Fibroblast of lung (primary cell): Measurements from ENCODE around the gene OR1K1. TPM values are rescaled to one million over a fixed set of nuclear protein-coding genes. Genes with fewer than 3 reads are reported as not detected.

Source experiments
- DNase-seq, 2 donors: peaks; one replicate each; pipeline versions ENCODE4 v3.0.0 to v3.0.0-alpha.2; 2010; ENCODE audit warnings: low read depth in 2 of 2
- H2AFZ ChIP-seq: 2 replicates; pipeline ENCODE4 v1.5.1; 2012; ENCODE audit warnings: low read length, control low read depth, inconsistent platforms
- H3K27ac ChIP-seq: 2 replicates; pipeline ENCODE4 v1.5.1; 2011; ENCODE audit warnings: low read length, control low read depth; ENCODE audit not compliant: insufficient read depth
- H3K27me3 ChIP-seq: 2 replicates; pipeline ENCODE4 v1.5.1; 2011; ENCODE audit warnings: mild to moderate bottlenecking, low read length; ENCODE audit not compliant: control insufficient read depth, insufficient read depth
- H3K36me3 ChIP-seq: 2 replicates; pipeline ENCODE4 v1.5.1; 2011; ENCODE audit warnings: low read length; ENCODE audit not compliant: control insufficient read depth, insufficient read depth
- H3K4me1 ChIP-seq: 2 replicates; pipeline ENCODE4 v1.5.1; 2011; ENCODE audit warnings: low read length; ENCODE audit not compliant: control insufficient read depth, insufficient read depth; ENCODE audit errors: extremely low read depth
- H3K4me2 ChIP-seq: 2 replicates; pipeline ENCODE4 v1.5.1; 2011; ENCODE audit warnings: low read length, control low read depth; ENCODE audit not compliant: insufficient read depth; ENCODE audit errors: extremely low read depth
- H3K4me3 ChIP-seq, 4 experiments: fragments of 200-600 bp in 1 of 4; sonication (generic) in 1 of 4; replicated peaks in 1 of 4; 2 replicates each; pipeline ENCODE4 v1.5.1; 2011 to 2016; ENCODE audit warnings: low read length in 4 of 4, low read depth in 3 of 4, mild to moderate bottlenecking in 3 of 4, control low read depth in 2 of 4, inconsistent platforms in 1 of 4, mixed read lengths in 1 of 4; ENCODE audit not compliant: insufficient read depth in 1 of 4; ENCODE audit errors: control extremely low read depth in 1 of 4
- H3K79me2 ChIP-seq: 2 replicates; pipeline ENCODE4 v1.5.1; 2012; ENCODE audit warnings: mild to moderate bottlenecking, low read length, inconsistent platforms; ENCODE audit not compliant: control insufficient read depth, insufficient read depth
- H3K9ac ChIP-seq: 2 replicates; pipeline ENCODE4 v1.5.1; 2011; ENCODE audit warnings: mild to moderate bottlenecking, low read length, control low read depth; ENCODE audit not compliant: insufficient read depth
- H3K9me3 ChIP-seq: 2 replicates; pipeline ENCODE4 v1.5.1; 2012; ENCODE audit warnings: low read depth, low read length; ENCODE audit not compliant: control insufficient read depth, insufficient read depth
- H4K20me1 ChIP-seq: 2 replicates; pipeline ENCODE4 v1.5.1; 2011; ENCODE audit warnings: low read length; ENCODE audit not compliant: control insufficient read depth, insufficient read depth; ENCODE audit errors: extremely low read depth
- EZH2 ChIP-seq: IDR thresholded peaks from 2 replicates; pipeline ENCODE4 v1.5.1; 2012; ENCODE audit warnings: low read length, control low read depth, mild to moderate bottlenecking; ENCODE audit errors: missing control alignments
- polyA plus RNA-seq, 2 donors: library from polyadenylated mRNA; depleted of rRNA in 1 of 2; stranded (reverse) in 1 of 2; unstranded in 1 of 2; fragments of >200 nt; gene quantifications; 2 replicates each; pipeline ENCODE4 v1.2.1, GENCODE V29; 2011 to 2012; ENCODE audit warnings: missing spikeins in 1 of 2
- total RNA-seq: library from RNA; depleted of rRNA; stranded (reverse); fragments of >200 nt; gene quantifications from 2 replicates; pipeline ENCODE4 v1.2.1, GENCODE V29; 2014
- TF ChIP-seq, protein P1 (sequence below), 2 donors: IDR thresholded peaks in 1 of 2; conservative IDR thresholded peaks in 1 of 2; 1 replicate in 1 of 2; 2 replicates in 1 of 2; pipeline ENCODE4 v1.5.1; 2011 to 2012; ENCODE audit warnings: low read length in 2 of 2, control low read depth in 1 of 2, inconsistent platforms in 1 of 2, low read depth in 1 of 2, mild to moderate bottlenecking in 1 of 2

Gene OR1K1
- total and polyA plus RNA-seq, 2 donors (not counting 1 experiment from before 2014, with no cell fraction given), result not detected

DNA sequence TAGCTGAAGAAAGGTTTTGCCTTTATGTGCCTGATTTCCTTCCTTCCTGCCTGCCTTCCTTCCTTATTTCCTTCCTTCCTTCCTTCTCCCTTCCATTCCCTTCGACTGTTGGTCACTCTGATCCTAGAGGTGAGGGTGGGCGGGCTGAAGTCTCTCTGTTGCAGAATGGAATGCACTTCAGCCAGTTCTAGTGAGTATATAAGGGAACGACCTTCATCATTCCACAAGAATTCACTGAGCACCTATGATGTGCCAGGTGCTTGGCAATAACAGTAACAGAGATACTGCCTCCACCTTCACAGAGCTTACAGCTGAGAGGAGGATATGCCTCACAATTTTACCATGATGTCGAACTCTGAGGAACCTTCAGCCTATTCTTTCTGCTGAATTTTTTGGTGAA is 19.9 kb upstream of the OR1K1 start:
- no peak overlapping the region for H3K27ac ChIP-seq
- H3K27me3 ChIP-seq, result no peaks in the 10 kb centered on the region
- DNase-seq, result no peak
- no peak overlapping the region for H3K4me3 ChIP-seq
- H3K9ac ChIP-seq, result no peak overlapping the region
- no peaks in the 10 kb centered on the region for H4K20me1 ChIP-seq
- H3K9me3 ChIP-seq, result no peaks in the 10 kb centered on the region
- TF ChIP-seq, protein P1, sequence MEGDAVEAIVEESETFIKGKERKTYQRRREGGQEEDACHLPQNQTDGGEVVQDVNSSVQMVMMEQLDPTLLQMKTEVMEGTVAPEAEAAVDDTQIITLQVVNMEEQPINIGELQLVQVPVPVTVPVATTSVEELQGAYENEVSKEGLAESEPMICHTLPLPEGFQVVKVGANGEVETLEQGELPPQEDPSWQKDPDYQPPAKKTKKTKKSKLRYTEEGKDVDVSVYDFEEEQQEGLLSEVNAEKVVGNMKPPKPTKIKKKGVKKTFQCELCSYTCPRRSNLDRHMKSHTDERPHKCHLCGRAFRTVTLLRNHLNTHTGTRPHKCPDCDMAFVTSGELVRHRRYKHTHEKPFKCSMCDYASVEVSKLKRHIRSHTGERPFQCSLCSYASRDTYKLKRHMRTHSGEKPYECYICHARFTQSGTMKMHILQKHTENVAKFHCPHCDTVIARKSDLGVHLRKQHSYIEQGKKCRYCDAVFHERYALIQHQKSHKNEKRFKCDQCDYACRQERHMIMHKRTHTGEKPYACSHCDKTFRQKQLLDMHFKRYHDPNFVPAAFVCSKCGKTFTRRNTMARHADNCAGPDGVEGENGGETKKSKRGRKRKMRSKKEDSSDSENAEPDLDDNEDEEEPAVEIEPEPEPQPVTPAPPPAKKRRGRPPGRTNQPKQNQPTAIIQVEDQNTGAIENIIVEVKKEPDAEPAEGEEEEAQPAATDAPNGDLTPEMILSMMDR (conservative IDR thresholded peaks at IDR 0.05 in 1 of 2, IDR thresholded peaks at IDR 0.05 in 1 of 2; ENCODE audit: low read depth in 1 of 2, low read length in 2 of 2), result no peak
- TF ChIP-seq EZH2, result no peak
- no peaks in the 10 kb centered on the region for H3K36me3 ChIP-seq
- no peaks in the 10 kb centered on the region for H3K4me1 ChIP-seq
- H3K79me2 ChIP-seq, result no peaks in the 10 kb centered on the region
- no peak overlapping the region for H2AFZ ChIP-seq
- H3K4me2 ChIP-seq, result no peak overlapping the region

GRCh38 chr9:122781671-122782070 is 18.3 kb upstream of the OR1K1 start:
- no peaks in the 10 kb centered on the region for H3K27me3 ChIP-seq
- no peaks in the 10 kb centered on the region for H3K4me1 ChIP-seq
- no peak overlapping the region for H3K27ac ChIP-seq
- H3K4me2 ChIP-seq, result no peak overlapping the region
- no peak overlapping the region for H3K9ac ChIP-seq
- H4K20me1 ChIP-seq, result no peaks in the 10 kb centered on the region
- no peaks in the 10 kb centered on the region for H3K9me3 ChIP-seq
- H3K79me2 ChIP-seq, result no peaks in the 10 kb centered on the region
- no peak for DNase-seq
- TF ChIP-seq, protein P1 (conservative IDR thresholded peaks at IDR 0.05 in 1 of 2, IDR thresholded peaks at IDR 0.05 in 1 of 2; ENCODE audit: low read depth in 1 of 2, low read length in 2 of 2), result no peak
- no peak for TF ChIP-seq EZH2
- H3K4me3 ChIP-seq, result no peak overlapping the region
- no peaks in the 10 kb centered on the region for H3K36me3 ChIP-seq
- H2AFZ ChIP-seq, result no peak overlapping the region

GRCh38 chr9:122785269-122785668 is 14.7 kb upstream of the OR1K1 start:
- Histone ChIP-seq H2AFZ (no peak overlapping the region), H3K79me2 (no peaks in the 10 kb centered on the region), H3K9me3 (no peaks in the 10 kb centered on the region), H4K20me1 (no peaks in the 10 kb centered on the region), H3K9ac (no peak overlapping the region), H3K27ac (no peak overlapping the region), H3K4me3 (no peak overlapping the region), H3K27me3 (no peaks in the 10 kb centered on the region), H3K4me2 (no peak overlapping the region), H3K4me1 (no peaks in the 10 kb centered on the region), H3K36me3 (no peaks in the 10 kb centered on the region)
- TF ChIP-seq EZH2, result no peak
- TF ChIP-seq, protein P1 (conservative IDR thresholded peaks at IDR 0.05 in 1 of 2, IDR thresholded peaks at IDR 0.05 in 1 of 2; ENCODE audit: low read depth in 1 of 2, low read length in 2 of 2), result no peak
- DNase-seq, result no peak
